G401 (cell line): ENCODE measurements around the gene SLC6A2. TPM values are rescaled to one million over a fixed set of nuclear protein-coding genes. Genes with fewer than 3 reads are reported as not detected.
A peak's percentile ranks its signal among the peaks of the same experiment; 100 is the strongest.

Experiments
- DNase-seq: peaks from one replicate; pipeline ENCODE4 v3.0.0-alpha.2; 2015; ENCODE audit warnings: low spot score
- in situ Hi-C: cut with HindIII; loops from 2 replicates; pipeline ENCODE4 v1.10.0; 2016; ENCODE audit warnings: low sequenced_read_pairs, mixed read lengths
- total RNA-seq: library from RNA; depleted of rRNA; stranded (reverse); fragments of >200 nt; shearing (Covaris generic); gene quantifications from 2 replicates; pipeline ENCODE4 v1.2.3, GENCODE V29; 2014

Gene SLC6A2
- total RNA-seq, 1 experiment from 2014 or later, result not detected

GRCh38 chr16:55643161-55643970 is 12.4 kb upstream of the SLC6A2 start:
- no peak for DNase-seq
- in situ Hi-C loops, result no loop called here

DNA sequence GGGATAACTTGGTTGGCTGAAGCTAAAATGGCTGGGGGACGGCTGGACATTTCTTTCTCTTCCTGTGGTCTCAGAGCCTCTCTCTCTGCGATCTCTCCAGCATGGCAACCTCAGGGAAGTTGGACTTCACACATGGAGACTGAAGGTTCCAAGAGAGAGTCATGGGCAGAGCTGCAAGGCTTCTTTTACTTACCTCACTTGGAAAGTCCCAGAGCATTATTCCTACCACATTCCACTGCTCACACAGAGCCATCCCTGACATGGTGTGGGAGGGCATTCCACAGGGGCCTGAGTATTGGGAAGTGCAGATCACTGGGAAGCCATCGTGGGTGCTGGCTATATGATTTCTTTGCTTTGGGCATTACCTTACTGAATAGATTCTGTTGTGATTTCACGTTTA is 9.8 kb upstream of the SLC6A2 start:
- in situ Hi-C loops, result no loop called here
- no peak for DNase-seq

GRCh38 chr16:55647343-55647742 is 8.4 kb upstream of the SLC6A2 start:
- in situ Hi-C loops, result no loop called here
- DNase-seq, result no peak

- no peak for DNase-seq
- in situ Hi-C loops, result no loop called here
Observed at GRCh38 chr16:55647798-55648197, 8.0 kb upstream of the SLC6A2 start.

GRCh38 chr16:55651841-55652824 is 3.7 kb upstream of the SLC6A2 start:
- no peak for DNase-seq
- in situ Hi-C loops, result no loop called here

GRCh38 chr16:55653106-55653505 is 2.7 kb upstream of the SLC6A2 start:
- in situ Hi-C loops, result no loop called here
- DNase-seq, result no peak

DNA sequence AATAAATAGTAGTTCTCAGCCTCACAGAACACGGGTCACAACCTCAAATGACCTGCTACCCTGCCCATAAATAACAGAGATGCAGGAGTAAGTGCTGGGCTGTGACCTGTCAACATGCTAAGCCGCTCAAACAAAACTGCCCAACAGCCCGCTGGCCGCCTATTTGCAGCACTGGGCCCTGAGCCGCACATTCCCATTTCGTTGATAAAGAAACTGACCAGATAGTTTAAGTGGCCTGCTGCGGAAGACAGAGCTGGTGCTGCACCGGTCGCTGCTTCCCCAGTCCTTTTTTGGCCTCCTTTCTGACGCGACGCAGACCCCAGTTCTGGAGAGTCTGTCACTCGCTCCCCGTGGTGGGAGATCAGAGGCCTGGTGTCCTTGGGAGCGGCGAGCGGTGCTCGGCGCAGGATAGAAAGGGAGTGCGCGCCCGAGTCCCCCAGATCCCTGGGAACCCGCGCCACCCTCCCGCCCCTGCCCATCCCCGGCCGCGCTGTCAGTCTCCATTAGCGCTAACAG is 349 bp upstream of the SLC6A2 start:
- no peak for DNase-seq

DNA sequence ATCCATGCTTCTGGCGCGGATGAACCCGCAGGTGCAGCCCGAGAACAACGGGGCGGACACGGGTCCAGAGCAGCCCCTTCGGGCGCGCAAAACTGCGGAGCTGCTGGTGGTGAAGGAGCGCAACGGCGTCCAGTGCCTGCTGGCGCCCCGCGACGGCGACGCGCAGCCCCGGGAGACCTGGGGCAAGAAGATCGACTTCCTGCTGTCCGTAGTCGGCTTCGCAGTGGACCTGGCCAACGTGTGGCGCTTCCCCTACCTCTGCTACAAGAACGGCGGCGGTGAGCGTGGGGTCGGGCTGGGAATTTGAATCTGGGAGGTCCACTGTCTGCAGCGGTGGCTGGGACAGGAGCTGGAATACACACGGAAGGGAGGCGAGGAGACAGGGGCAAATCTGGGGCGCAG is 904 bp downstream of the SLC6A2 start:
- in situ Hi-C loops, result no loop called here
- no peak for DNase-seq

More for the DNA sequence above, 349 bp upstream of the SLC6A2 start:
- in situ Hi-C loops, result no loop called here

- DNase-seq, result no peak
- in situ Hi-C loops, result no loop called here
Observed at GRCh38 chr16:55657616-55658015, 1.8 kb downstream of the SLC6A2 start.

GRCh38 chr16:55658898-55659420 is 3.2 kb downstream of the SLC6A2 start:
- peak; percentile 5 for DNase-seq
- in situ Hi-C loops, result no loop called here

GRCh38 chr16:55660026-55660425 is 4.2 kb downstream of the SLC6A2 start:
- no peak for DNase-seq
- in situ Hi-C loops, result no loop called here

- in situ Hi-C loops, result no loop called here
- no peak for DNase-seq
Observed at GRCh38 chr16:55660828-55661227, 5.0 kb downstream of the SLC6A2 start.

DNA sequence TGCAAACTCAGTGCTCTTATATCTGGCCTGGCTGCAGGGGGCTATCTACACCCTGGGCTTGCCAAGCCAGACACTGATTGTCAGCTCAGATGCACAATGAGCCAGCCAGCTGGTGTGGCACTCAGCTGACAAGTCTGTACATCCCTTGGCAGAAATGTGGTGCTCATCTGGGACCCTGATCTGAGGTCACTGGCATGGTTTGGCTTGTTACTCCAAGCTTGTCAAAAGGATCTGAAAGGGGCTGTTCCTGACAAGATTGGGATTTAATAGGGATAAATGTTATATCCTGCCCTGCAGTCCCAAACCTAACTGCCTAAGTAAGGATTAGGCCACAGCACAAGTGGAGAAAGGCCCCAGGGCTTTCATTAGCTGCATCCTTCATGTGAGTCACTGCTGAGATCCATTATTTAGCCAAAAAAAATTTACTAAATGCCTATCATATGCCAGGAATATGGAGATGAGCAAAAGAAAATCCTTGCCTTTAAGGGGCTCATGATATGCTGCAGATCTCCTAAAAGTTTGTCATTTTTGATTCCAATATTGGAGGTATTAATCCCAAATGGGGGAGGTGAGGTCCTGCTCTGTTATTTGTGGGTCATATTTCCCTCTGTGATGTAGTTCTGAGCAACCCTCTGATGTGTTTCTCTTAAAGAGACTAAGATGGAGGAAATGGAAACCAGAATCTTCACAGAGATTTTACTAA is 6.3 kb downstream of the SLC6A2 start:
- in situ Hi-C loops, result no loop called here
- no peak for DNase-seq

GRCh38 chr16:55662644-55663031 is 6.8 kb downstream of the SLC6A2 start:
- in situ Hi-C loops, result no loop called here
- no peak for DNase-seq

DNA sequence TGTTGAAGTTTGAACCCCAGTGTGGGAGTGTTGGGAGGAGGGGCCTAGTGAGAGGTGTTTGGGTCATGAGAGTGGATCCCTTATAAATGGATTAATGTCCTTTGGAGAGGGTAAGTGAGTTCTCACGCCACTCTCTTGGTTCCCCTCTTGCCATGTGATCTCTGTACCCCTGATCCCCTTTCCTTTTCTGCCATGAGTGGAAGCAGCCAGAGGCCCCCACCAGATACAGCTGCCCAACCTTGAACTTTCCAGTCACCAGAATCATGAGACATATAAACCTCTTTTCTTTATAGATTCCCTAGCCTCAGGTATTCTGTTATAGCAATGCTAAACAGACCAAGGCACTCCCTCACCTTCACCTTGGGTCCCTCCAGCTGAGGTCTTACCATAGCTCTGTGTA is 7.4 kb downstream of the SLC6A2 start:
- in situ Hi-C loops, result no loop called here
- DNase-seq, result no peak

DNA sequence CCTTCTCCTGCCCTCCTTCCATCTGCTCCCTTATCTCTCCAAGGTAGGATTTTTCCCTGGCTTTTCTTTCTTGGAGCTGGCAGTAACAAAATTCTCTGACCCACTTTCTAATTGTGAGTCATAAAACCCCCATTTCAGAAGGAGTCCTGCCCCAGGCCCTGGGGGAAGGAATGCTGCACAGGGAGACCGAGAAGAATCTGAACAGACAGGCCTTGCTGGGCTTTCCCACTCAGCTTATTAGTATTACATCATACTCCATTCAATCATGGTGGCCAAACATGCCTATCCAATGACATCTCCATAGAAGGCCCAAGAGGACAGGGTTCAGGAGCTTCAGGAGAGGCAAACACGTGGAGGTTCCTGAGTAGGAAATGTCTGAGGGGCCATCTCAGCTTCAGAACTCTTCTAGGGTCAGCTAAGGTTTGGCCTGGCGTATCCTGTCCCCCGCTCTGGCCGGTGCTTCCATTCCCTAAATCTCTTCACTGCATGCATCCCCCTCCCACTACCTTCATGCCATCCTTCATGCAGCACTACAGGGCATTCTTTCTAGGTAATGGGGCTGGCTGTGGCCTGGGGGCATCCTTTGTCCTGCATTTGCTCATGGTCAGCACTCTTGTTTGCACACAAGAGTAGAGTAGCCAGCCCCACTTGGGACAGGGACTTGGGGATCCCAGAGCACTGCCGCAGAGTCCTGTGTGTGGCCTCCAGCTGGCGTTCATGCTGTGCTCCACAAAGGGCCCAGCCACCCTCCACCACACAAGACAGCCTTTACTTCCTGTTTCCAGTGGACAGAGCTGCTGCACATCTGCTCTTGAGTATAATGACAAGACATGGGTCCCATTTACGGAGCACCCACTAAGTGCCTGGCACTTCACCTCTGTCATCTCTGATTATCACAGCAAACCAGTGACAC is 8.2 kb downstream of the SLC6A2 start:
- DNase-seq, result peak; percentile 3
- in situ Hi-C loops, result no loop called here

GRCh38 chr16:55664786-55665407 is 9.1 kb downstream of the SLC6A2 start:
- no peak for DNase-seq
- in situ Hi-C loops, result no loop called here

DNA sequence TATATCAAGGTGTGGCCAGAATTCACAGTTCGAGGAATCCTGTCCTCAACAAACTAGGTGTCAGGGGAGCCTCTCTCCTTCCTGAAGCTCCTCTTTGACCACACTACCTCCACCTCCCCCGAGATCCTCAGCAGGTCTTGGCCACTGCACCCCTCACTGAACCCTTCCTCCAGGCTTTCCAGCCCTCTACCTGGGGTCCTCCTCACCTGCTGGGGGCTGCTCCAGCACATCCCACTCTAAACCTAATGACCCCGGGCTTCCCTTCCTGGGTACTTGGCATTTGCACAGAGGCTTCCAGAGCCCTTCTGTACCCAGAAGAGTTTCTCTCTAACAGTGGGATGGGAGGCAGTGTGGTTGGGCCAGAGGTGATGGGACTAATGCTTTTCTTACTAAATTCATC is 9.7 kb downstream of the SLC6A2 start:
- no peak for DNase-seq
- in situ Hi-C loops, result no loop called here
